HG02885 (cell line): Measurements from ENCODE around the gene KRT79.

Experiments used
- ATAC-seq: cut with Tn5 transposase; IDR thresholded peaks from one replicate; pipeline ENCODE4 v1.9.1; 2021; ENCODE audit warnings: mild to moderate bottlenecking; ENCODE audit not compliant: unreplicated experiment, poor library complexity

The KRT79 gene

DNA sequence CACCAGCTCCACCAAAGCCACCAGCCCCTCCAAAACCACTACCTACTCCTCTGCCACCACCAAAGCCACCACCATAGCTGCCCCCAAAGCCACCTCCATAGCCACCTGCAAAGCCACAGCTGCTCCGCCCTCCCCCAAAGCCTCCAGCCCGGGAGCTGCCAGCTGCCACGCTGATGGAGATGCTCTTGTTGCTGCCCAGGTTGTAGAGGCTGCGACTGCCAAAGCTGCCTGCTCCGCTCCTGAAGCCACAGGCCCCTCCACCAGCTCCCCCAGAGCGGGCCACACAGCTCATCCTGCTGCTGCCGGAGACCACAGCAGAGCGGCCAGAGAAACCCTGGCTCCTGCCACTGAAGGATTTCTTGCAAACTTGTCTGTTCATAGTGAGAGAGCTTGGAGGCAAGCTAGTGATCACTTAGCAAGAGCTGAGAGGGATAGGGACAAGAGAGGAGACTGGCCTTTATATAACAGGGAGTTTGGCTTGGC lies 57.2 kb downstream of the KRT79 start, which contains the start of gene KRT76:
KRT76 (minus strand) TSS at position 433 of the 483 bp plus-strand sequence; CDS start at position 379, 54 bp downstream.
- no peak for ATAC-seq

DNA sequence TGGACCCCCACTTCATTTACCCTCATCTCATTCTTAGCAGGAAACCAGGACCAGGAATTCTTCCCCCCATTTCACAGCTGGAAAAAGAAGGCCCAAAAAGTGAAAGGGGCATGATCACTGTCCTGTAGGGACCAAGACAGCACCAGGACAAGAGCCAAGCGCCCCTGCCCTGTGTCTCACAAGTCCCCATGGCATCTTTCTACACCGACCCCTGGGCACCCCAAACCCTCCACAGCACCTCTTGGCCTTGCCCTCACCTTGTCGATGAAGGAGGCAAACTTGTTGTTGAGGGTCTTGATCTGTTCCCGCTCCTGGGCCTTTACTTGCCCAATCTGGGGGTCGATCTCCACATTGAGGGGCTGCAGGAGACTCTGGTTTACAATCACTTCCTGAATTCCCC lies 57.7 kb downstream of the KRT79 start:
- no peak for ATAC-seq

DNA sequence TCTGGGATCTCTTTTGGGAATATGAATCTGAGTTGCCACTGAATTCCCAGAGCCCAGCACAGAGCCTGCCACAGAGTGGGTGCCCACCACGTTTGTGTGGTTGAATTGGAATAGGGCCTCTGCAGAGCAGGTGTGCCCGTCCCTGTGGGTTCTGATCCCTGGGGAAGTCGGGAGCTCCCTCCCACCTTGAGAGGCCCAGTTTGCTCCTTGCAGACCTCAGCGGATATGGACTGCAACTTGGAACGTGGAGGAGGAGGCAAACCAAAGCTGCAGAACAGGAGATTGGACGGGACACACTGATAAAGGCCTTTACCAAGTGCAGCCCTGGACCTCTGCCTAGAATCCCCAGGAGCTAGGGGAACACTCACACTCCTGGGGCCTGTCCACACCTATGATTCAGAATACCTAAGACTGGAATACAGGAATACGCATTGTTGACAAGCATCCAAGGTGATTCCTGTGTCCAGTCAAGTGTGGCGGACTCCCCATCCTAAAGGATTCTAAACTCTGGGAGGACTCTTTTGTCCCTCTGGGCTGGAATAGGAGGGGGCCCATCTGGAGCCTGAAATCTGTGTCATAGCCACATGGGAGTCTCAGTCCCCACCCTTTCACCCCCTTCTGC lies 59.4 kb downstream of the KRT79 start:
- no peak for ATAC-seq

DNA sequence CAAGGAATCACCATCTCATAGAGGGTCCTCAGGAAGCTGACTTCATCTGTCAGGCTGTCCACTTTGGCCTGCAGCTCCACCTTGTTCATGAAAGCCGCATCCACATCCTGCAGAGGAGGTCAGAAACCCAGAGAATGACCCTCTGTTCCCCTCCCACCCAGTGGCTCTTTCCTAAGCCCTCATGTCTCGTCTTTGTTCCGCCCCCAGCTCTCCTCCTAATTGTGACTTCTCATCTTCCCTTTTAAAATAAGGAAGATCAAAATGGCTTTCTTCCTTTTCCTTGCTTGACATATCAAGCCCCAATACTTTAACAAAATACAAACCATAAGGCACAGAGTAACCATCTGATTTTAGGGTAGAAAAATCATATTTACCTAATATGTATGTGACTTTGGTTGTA lies 61.3 kb downstream of the KRT79 start:
- ATAC-seq, result no peak

DNA sequence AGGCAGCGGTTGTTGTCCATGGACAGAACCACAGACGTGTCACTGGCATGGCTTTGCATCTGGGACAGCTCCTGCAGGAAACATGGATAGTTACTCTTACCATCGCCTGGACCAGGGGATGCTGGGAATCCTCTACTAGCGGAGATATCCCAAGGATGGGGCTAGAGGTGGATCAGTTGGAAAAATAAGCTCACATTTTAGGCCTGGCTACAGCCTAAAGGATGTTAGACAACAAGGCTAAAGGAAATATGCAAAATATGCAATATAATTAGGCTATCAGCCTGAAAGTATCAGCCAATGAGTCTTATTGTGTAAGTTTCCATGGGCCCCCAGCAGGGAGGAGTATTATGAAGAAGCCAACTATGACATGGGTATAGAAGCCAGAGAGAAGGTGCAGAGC lies 61.9 kb downstream of the KRT79 start:
- ATAC-seq, result no peak

DNA sequence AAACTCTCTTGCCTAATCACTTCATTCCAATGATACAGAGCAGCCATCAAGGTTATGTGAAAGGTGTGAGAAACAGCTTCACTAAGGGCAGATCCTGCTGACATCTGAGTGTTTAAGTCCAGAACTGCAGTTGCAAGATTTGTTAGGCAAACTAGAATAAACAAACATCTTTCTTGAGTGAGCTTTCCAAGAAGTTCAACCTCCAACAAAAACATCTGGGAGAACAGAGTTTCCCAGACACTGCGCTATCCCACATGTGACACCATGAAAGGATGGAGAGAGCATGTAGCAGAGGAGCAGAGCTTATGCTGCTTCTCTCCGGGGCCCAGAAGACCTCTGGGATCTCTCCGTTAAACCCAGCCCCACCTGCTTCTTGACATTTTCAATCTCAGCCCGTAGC lies 62.6 kb downstream of the KRT79 start:
- ATAC-seq, result no peak
